ENCODE data around the gene NOXO1.

Gene NOXO1

GRCh38 chr16:1981398-1981836 lies at the start of gene NOXO1:
Gene NOXO1 (minus strand): TSS chr16:1981469. CDS start chr16:1981179, 290 bp downstream.
- H3K4me1 ChIP-seq (ENCODE audit: control insufficient read depth in 1 of 2, insufficient read depth in 2 of 2, low read length in 2 of 2), result peaks cover 50 to 72% of the 10 kb centered on the region in 2 donors
- H3K9me3 ChIP-seq (ENCODE audit: control insufficient read depth in 1 of 2, low read length in 2 of 2), result no peaks in the 10 kb centered on the region
- H3K4me3 ChIP-seq (ENCODE audit: low read depth in 1 of 2, low read length in 2 of 2), result peak within 1 kb of the TSS in 1 of 2 donors; percentile 51
- peak within 1 kb of the TSS; percentile 32 to 40 for H3K9ac ChIP-seq (ENCODE audit: low read depth in 1 of 2, low read length in 2 of 2)
- peaks cover 10 to 15% of the 10 kb centered on the region in 2 donors for H3K27me3 ChIP-seq (ENCODE audit: control insufficient read depth in 1 of 2, insufficient read depth in 2 of 2, low read length in 2 of 2)
- peak within 1 kb of the TSS; percentile 15 for H3K27ac ChIP-seq (ENCODE audit: low read depth, low read length)
- peaks cover 19 to 30% of the 10 kb centered on the region in 2 donors for H3K36me3 ChIP-seq (ENCODE audit: control insufficient read depth in 1 of 2, insufficient read depth in 2 of 2, low read length in 2 of 2)

- no peak overlapping the region for H3K27ac ChIP-seq (ENCODE audit: low read depth, low read length)
- H3K36me3 ChIP-seq (ENCODE audit: control insufficient read depth in 1 of 2, insufficient read depth in 2 of 2, low read length in 2 of 2), result no peaks in the 10 kb centered on the region
- no peaks in the 10 kb centered on the region for H3K27me3 ChIP-seq (ENCODE audit: control insufficient read depth in 1 of 2, insufficient read depth in 2 of 2, low read length in 2 of 2)
- no peak overlapping the region for H3K4me3 ChIP-seq (ENCODE audit: low read depth in 1 of 2, low read length in 2 of 2)
- no peak overlapping the region for H3K9ac ChIP-seq (ENCODE audit: low read depth in 1 of 2, low read length in 2 of 2)
- H3K9me3 ChIP-seq (ENCODE audit: control insufficient read depth in 1 of 2, low read length in 2 of 2), result no peaks in the 10 kb centered on the region
- H3K4me1 ChIP-seq (ENCODE audit: control insufficient read depth in 1 of 2, insufficient read depth in 2 of 2, low read length in 2 of 2), result peaks cover 4 to 22% of the 10 kb centered on the region in 2 donors
Observed at GRCh38 chr16:2030036-2030435, 48.8 kb upstream of the NOXO1 start.

- Histone ChIP-seq H3K27ac (ENCODE audit: low read depth, low read length) (no peak overlapping the region), H3K36me3 (ENCODE audit: control insufficient read depth in 1 of 2, insufficient read depth in 2 of 2, low read length in 2 of 2) (no peaks in the 10 kb centered on the region), H3K9me3 (ENCODE audit: control insufficient read depth in 1 of 2, low read length in 2 of 2) (no peaks in the 10 kb centered on the region), H3K4me3 (ENCODE audit: low read depth in 1 of 2, low read length in 2 of 2) (no peak overlapping the region), H3K4me1 (ENCODE audit: control insufficient read depth in 1 of 2, insufficient read depth in 2 of 2, low read length in 2 of 2) (peaks cover 4 to 17% of the 10 kb centered on the region in 2 donors), H3K27me3 (ENCODE audit: control insufficient read depth in 1 of 2, insufficient read depth in 2 of 2, low read length in 2 of 2) (no peaks in the 10 kb centered on the region), H3K9ac (ENCODE audit: low read depth in 1 of 2, low read length in 2 of 2) (no peak overlapping the region)
Observed at GRCh38 chr16:2029350-2029749, 48.1 kb upstream of the NOXO1 start.

- Histone ChIP-seq H3K36me3 (ENCODE audit: control insufficient read depth in 1 of 2, insufficient read depth in 2 of 2, low read length in 2 of 2) (no peaks in the 10 kb centered on the region), H3K27ac (ENCODE audit: low read depth, low read length) (no peak overlapping the region), H3K9me3 (ENCODE audit: control insufficient read depth in 1 of 2, low read length in 2 of 2) (no peaks in the 10 kb centered on the region), H3K27me3 (ENCODE audit: control insufficient read depth in 1 of 2, insufficient read depth in 2 of 2, low read length in 2 of 2) (no peaks in the 10 kb centered on the region), H3K9ac (ENCODE audit: low read depth in 1 of 2, low read length in 2 of 2) (peak overlapping the region in 1 of 2 donors; percentile 10), H3K4me3 (ENCODE audit: low read depth in 1 of 2, low read length in 2 of 2) (peak overlapping the region in 1 of 2 donors; percentile 80), H3K4me1 (ENCODE audit: control insufficient read depth in 1 of 2, insufficient read depth in 2 of 2, low read length in 2 of 2) (peaks cover 1 to 22% of the 10 kb centered on the region in 2 donors)
Observed at GRCh38 chr16:2028620-2029220, 47.5 kb upstream of the NOXO1 start.

GRCh38 chr16:2028146-2028545 lies 46.9 kb upstream of the NOXO1 start:
- peak overlapping the region; percentile 42 to 80 for H3K4me3 ChIP-seq (ENCODE audit: low read depth in 1 of 2, low read length in 2 of 2)
- H3K27ac ChIP-seq (ENCODE audit: low read depth, low read length), result no peak overlapping the region
- peaks cover 4 to 27% of the 10 kb centered on the region in 2 donors for H3K4me1 ChIP-seq (ENCODE audit: control insufficient read depth in 1 of 2, insufficient read depth in 2 of 2, low read length in 2 of 2)

GRCh38 chr16:2027024-2028010 lies 46.0 kb upstream of the NOXO1 start:
- Histone ChIP-seq H3K4me1 (ENCODE audit: control insufficient read depth in 1 of 2, insufficient read depth in 2 of 2, low read length in 2 of 2) (peaks cover 10 to 34% of the 10 kb centered on the region in 2 donors), H3K27me3 (ENCODE audit: control insufficient read depth in 1 of 2, insufficient read depth in 2 of 2, low read length in 2 of 2) (peaks cover 0 to 2% of the 10 kb centered on the region in 2 donors), H3K4me3 (ENCODE audit: low read depth in 1 of 2, low read length in 2 of 2) (peak overlapping the region; percentile 42 to 80), H3K9ac (ENCODE audit: low read depth in 1 of 2, low read length in 2 of 2) (peak overlapping the region; percentile 18 to 43), H3K27ac (ENCODE audit: low read depth, low read length) (no peak overlapping the region), H3K9me3 (ENCODE audit: control insufficient read depth in 1 of 2, low read length in 2 of 2) (no peaks in the 10 kb centered on the region), H3K36me3 (ENCODE audit: control insufficient read depth in 1 of 2, insufficient read depth in 2 of 2, low read length in 2 of 2) (no peaks in the 10 kb centered on the region)

More at GRCh38 chr16:2028146-2028545, 46.9 kb upstream of the NOXO1 start:
- Histone ChIP-seq H3K9ac (ENCODE audit: low read depth in 1 of 2, low read length in 2 of 2) (peak overlapping the region; percentile 10 to 43), H3K27me3 (ENCODE audit: control insufficient read depth in 1 of 2, insufficient read depth in 2 of 2, low read length in 2 of 2) (no peaks in the 10 kb centered on the region), H3K36me3 (ENCODE audit: control insufficient read depth in 1 of 2, insufficient read depth in 2 of 2, low read length in 2 of 2) (no peaks in the 10 kb centered on the region), H3K9me3 (ENCODE audit: control insufficient read depth in 1 of 2, low read length in 2 of 2) (no peaks in the 10 kb centered on the region)

- Histone ChIP-seq H3K36me3 (ENCODE audit: control insufficient read depth in 1 of 2, insufficient read depth in 2 of 2, low read length in 2 of 2) (no peaks in the 10 kb centered on the region), H3K9me3 (ENCODE audit: control insufficient read depth in 1 of 2, low read length in 2 of 2) (no peaks in the 10 kb centered on the region), H3K4me1 (ENCODE audit: control insufficient read depth in 1 of 2, insufficient read depth in 2 of 2, low read length in 2 of 2) (peaks cover 10 to 34% of the 10 kb centered on the region in 2 donors), H3K9ac (ENCODE audit: low read depth in 1 of 2, low read length in 2 of 2) (peak within 1 kb of the TSS; percentile 33 to 51), H3K4me3 (ENCODE audit: low read depth in 1 of 2, low read length in 2 of 2) (peak within 1 kb of the TSS; percentile 42 to 80), H3K27ac (ENCODE audit: low read depth, low read length) (no peak within 1 kb of the TSS), H3K27me3 (ENCODE audit: control insufficient read depth in 1 of 2, insufficient read depth in 2 of 2, low read length in 2 of 2) (peaks cover 0 to 5% of the 10 kb centered on the region in 2 donors)
Observed at GRCh38 chr16:2026461-2027023, 45.3 kb upstream of the NOXO1 start, which contains the start of gene NHERF2. Gene NHERF2 (plus strand): TSS chr16:2026902. CDS start chr16:2027006, 104 bp downstream.

- H3K36me3 ChIP-seq (ENCODE audit: control insufficient read depth in 1 of 2, insufficient read depth in 2 of 2, low read length in 2 of 2), result no peaks in the 10 kb centered on the region
- H3K9ac ChIP-seq (ENCODE audit: low read depth in 1 of 2, low read length in 2 of 2), result peak overlapping the region; percentile 33 to 51
- no peaks in the 10 kb centered on the region for H3K9me3 ChIP-seq (ENCODE audit: control insufficient read depth in 1 of 2, low read length in 2 of 2)
- no peak overlapping the region for H3K27ac ChIP-seq (ENCODE audit: low read depth, low read length)
- H3K4me1 ChIP-seq (ENCODE audit: control insufficient read depth in 1 of 2, insufficient read depth in 2 of 2, low read length in 2 of 2), result peaks cover 10 to 34% of the 10 kb centered on the region in 2 donors
- peak overlapping the region in 1 of 2 donors; percentile 53 for H3K4me3 ChIP-seq (ENCODE audit: low read depth in 1 of 2, low read length in 2 of 2)
- H3K27me3 ChIP-seq (ENCODE audit: control insufficient read depth in 1 of 2, insufficient read depth in 2 of 2, low read length in 2 of 2), result peaks cover 0 to 7% of the 10 kb centered on the region in 2 donors
Observed at GRCh38 chr16:2025878-2026460, 44.7 kb upstream of the NOXO1 start.

- H3K27me3 ChIP-seq (ENCODE audit: control insufficient read depth in 1 of 2, insufficient read depth in 2 of 2, low read length in 2 of 2), result peaks cover 2 to 14% of the 10 kb centered on the region in 2 donors
- H3K27ac ChIP-seq (ENCODE audit: low read depth, low read length), result no peak overlapping the region
- H3K4me1 ChIP-seq (ENCODE audit: control insufficient read depth in 1 of 2, insufficient read depth in 2 of 2, low read length in 2 of 2), result peaks cover 10 to 34% of the 10 kb centered on the region in 2 donors
Observed at GRCh38 chr16:2025251-2025650, 44.0 kb upstream of the NOXO1 start.

More at GRCh38 chr16:2025251-2025650, 44.0 kb upstream of the NOXO1 start:
- Histone ChIP-seq H3K4me3 (ENCODE audit: low read depth in 1 of 2, low read length in 2 of 2) (no peak overlapping the region), H3K36me3 (ENCODE audit: control insufficient read depth in 1 of 2, insufficient read depth in 2 of 2, low read length in 2 of 2) (no peaks in the 10 kb centered on the region), H3K9me3 (ENCODE audit: control insufficient read depth in 1 of 2, low read length in 2 of 2) (no peaks in the 10 kb centered on the region), H3K9ac (ENCODE audit: low read depth in 1 of 2, low read length in 2 of 2) (no peak overlapping the region)

All from duodenal mucosa (tissue), 2 donors.